Adrenal gland (tissue), 12 donors: ENCODE data around the gene MYO5A. TPM values are rescaled to one million over a fixed set of nuclear protein-coding genes. Genes with fewer than 3 reads are reported as not detected.
"Not testable (repeated sequence)": the region's sequence is repeated elsewhere in the genome, so short reads cannot be mapped to it uniquely, and the experiment has no call there.

Experiments
- DNase-seq, 7 donors: peaks; one replicate each; pipeline ENCODE4 v3.0.0-alpha.2; 2019 to 2020
- H3K27ac ChIP-seq, 5 donors: fragments of 200-600 bp; sonication (generic) in 4 of 5; 1 replicate in 3 of 5; 2 replicates in 2 of 5; pipeline versions ENCODE4 v1.5.1 to v1.8.0; 2016 to 2020; ENCODE audit warnings: mild to moderate bottlenecking in 1 of 5
- H3K27me3 ChIP-seq: fragments of 200-600 bp; 2 replicates; pipeline ENCODE4 v1.8.0; 2021
- H3K36me3 ChIP-seq, 2 donors: fragments of 200-600 bp; replicated peaks in 1 of 2; 1 replicate in 1 of 2; 2 replicates in 1 of 2; pipeline versions ENCODE4 v1.5.1 to v1.8.0; 2018 to 2022
- H3K4me1 ChIP-seq, 2 donors: fragments of 200-600 bp; replicated peaks in 1 of 2; 1 replicate in 1 of 2; 2 replicates in 1 of 2; pipeline versions ENCODE4 v1.5.1 to v1.8.0; 2018 to 2021
- H3K4me3 ChIP-seq, 4 donors: fragments of 200-600 bp; sonication (generic) in 3 of 4; one replicate each; pipeline ENCODE4 v1.5.1; 2016 to 2018
- H3K9me3 ChIP-seq, 3 donors: fragments of 200-600 bp; sonication (generic) in 1 of 3; replicated peaks in 1 of 3; 1 replicate in 2 of 3; 2 replicates in 1 of 3; pipeline versions ENCODE4 v1.5.1 to v1.8.0; 2016 to 2021
- POLR2A ChIP-seq, 2 donors: fragments of 450-650 bp; IDR thresholded peaks; one replicate each; pipeline ENCODE4 v1.6.1; 2017; ENCODE audit warnings: antibody characterized with exemption in 2 of 2, mild to moderate bottlenecking in 2 of 2, moderate library complexity in 1 of 2
- WGBS, 4 donors: extraction: QIAGEN DNeasy Blood & Tissue Kit in 2 of 4; methylation state at CpG; one replicate each; pipeline versions ENCODE4 v1.1.5 to v1.1.7; 2013 to 2017; 5-methylcytosine and 5-hydroxymethylcytosine counted together
- intact Hi-C, 2 donors: fragments of 100-400 bp; cut with DNase I; formaldehyde crosslinking; loops; one replicate each; pipeline versions ENCODE4 v1.14.1 to v1.15.0; 2022 to 2023
- polyA plus RNA-seq, 3 donors: library from polyadenylated mRNA; stranded (reverse); fragments of 200-250 nt in 2 of 3; fragments of 350-450 nt in 1 of 3; fragmentation: Illumina TruSeq in 1 of 3; extraction: RNeasy Lipid Tissue Mini Kit (QIAGEN cat#74804) in 1 of 3; gene quantifications; one replicate each; pipeline ENCODE4 v1.2.3, GENCODE V29; 2013 to 2014
- total RNA-seq, 9 donors: library from RNA; depleted of rRNA in 4 of 9; stranded (reverse); fragments of >200 nt in 4 of 9; fragments of 120-200 nt in 1 of 9; fragmentation: NEBNext Ultra II Directional in 1 of 9; extraction: Animal tissue kit (Norgen Biotek cat#: 25700) in 1 of 9; gene quantifications; one replicate each; pipeline versions ENCODE4 v1.1.0 to v1.2.4, GENCODE V29; 2013 to 2023
- TF ChIP-seq, protein P1 (sequence below), 6 experiments: fragments of 450-650 bp in 4 of 6; fragments of 200-600 bp in 2 of 6; sonication (generic) in 1 of 6; IDR thresholded peaks; 1 replicate in 5 of 6; 2 replicates in 1 of 6; pipeline versions ENCODE4 v1.5.1 to v1.8.0; 2016 to 2021; ENCODE audit warnings: antibody characterized with exemption in 6 of 6, mild to moderate bottlenecking in 2 of 6, moderate library complexity in 1 of 6
- donor health status: healthy with polysubstance abuse.
- donor health status: Bipolar disorder and iron deficiency.
- donor health status: DM: yes; HTN: yes; CAD: no.
- donor health status: DM: no; HTN: no; CAD: no.
- donor health status: DM: no; HTN: no; CAD: no.
- donor health status: DM: yes; HTN: yes; CAD: no.

The MYO5A gene
- total and polyA plus RNA-seq, 12 donors: 6.3 to 57.5 (median 39.6) TPM

DNA sequence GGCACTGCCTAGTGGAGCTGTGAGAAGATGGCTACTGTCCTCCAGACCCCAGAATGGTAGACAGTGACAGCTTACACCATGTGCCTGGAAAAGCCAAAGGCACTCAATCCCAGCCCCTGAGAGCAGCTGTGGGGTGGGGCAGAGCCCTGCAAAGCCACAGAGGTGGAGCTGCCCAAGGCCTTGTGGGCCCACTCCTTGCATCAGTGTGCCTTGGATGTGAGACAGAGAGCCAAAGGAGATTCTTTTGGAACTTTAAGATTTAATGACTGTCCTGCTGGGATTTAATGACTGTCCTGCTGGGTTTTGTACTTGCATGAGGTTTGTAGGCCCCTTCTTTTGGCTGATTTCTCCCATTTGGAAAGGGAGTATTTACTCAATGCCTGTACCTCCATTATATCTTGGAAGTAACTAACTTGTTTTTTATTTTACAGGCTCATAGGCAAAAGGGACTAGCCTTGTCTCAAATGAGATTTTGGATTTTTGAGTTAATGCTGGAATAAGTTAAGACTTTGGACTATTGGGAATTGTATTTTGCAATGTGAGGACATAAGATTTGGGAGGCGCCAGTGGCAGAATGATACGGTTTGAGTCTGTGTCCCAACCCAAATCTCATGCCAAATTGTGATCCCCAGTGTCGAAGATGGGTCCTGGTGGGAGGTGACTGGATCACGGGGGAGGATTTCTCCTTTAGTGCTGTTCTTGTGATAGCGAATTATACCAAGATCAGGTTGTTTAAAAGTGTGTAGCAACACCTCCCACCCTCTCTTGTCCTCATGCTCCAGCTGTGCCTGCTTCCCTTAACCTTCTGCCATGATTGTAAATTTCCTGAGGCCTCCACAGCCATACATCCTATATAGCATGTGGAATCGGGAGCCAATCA, 80.4 kb downstream of the MYO5A start:
- intact Hi-C loops: no loop called here
- no peak for DNase-seq
- WGBS, 4 donors: 83 to 93% (median 90%) methylated on average over 6 of the region's 6 CpGs

DNA sequence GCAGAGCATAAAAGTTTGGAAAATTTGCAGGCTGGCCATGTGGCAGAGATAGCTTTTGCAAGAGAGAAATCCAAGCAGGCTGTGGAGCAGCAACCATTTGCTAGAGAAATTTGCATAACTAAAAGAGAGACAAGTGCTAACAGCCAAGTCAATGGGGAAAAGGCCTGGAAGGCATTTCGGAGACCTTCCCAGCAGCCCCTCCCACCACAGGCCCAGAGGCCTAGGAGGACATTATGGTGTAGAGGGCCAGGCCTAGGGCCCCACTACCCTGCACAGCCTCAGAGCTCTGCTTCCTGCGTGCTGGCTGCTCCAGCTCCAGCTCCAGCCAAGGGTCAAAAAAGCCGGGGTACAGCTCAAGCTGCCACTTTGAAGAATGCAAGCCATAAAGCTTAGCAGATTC, 82.7 kb downstream of the MYO5A start:
- intact Hi-C loops: no loop called here
- no peak overlapping the region for H3K4me3 ChIP-seq
- peaks cover 8 to 27% of the 10 kb centered on the region in 2 donors for H3K4me1 ChIP-seq
- no peaks in the 10 kb centered on the region for H3K27me3 ChIP-seq
- 89 to 98% (median 93%) methylated on average over 2 to 3 of the region's 3 CpGs for WGBS, 4 donors
- H3K27ac ChIP-seq: peak overlapping the region in 1 of 5 donors; percentile 53
- no peaks in the 10 kb centered on the region for H3K9me3 ChIP-seq
- no peaks in the 10 kb centered on the region for H3K36me3 ChIP-seq
- TF ChIP-seq POLR2A (IDR thresholded peaks at IDR 0.05): no peak
- TF ChIP-seq, protein P1, sequence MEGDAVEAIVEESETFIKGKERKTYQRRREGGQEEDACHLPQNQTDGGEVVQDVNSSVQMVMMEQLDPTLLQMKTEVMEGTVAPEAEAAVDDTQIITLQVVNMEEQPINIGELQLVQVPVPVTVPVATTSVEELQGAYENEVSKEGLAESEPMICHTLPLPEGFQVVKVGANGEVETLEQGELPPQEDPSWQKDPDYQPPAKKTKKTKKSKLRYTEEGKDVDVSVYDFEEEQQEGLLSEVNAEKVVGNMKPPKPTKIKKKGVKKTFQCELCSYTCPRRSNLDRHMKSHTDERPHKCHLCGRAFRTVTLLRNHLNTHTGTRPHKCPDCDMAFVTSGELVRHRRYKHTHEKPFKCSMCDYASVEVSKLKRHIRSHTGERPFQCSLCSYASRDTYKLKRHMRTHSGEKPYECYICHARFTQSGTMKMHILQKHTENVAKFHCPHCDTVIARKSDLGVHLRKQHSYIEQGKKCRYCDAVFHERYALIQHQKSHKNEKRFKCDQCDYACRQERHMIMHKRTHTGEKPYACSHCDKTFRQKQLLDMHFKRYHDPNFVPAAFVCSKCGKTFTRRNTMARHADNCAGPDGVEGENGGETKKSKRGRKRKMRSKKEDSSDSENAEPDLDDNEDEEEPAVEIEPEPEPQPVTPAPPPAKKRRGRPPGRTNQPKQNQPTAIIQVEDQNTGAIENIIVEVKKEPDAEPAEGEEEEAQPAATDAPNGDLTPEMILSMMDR (IDR thresholded peaks at IDR 0.05): no peak
- no peak for DNase-seq

More for the DNA sequence above, 80.4 kb downstream of the MYO5A start:
- Histone ChIP-seq H3K4me3 (no peak overlapping the region), H3K36me3 (no peaks in the 10 kb centered on the region), H3K27ac (no peak overlapping the region), H3K4me1 (peaks cover 8 to 33% of the 10 kb centered on the region in 2 donors), H3K9me3 (no peaks in the 10 kb centered on the region), H3K27me3 (no peaks in the 10 kb centered on the region)
- TF ChIP-seq, protein P1 (IDR thresholded peaks at IDR 0.05): no peak
- no peak for TF ChIP-seq POLR2A (IDR thresholded peaks at IDR 0.05)

DNA sequence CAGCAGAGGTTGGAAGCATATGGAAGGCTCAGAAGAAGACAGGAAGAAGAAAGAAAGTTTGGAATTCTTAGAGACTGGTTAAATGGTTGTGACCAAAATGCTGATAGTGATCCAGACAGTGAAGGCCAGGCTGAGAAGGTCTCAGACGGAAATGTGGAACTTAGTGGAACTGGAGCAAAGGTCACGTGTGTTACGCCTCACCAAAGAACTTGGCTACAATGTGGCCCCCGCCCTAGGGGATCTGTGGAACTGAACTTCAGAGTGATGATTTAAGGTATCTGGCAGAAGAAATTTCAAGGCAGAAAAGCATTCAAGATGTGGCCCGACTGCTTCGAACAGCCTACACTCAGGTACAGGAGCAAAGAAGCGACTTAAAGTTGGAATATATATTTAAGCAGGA, 83.1 kb downstream of the MYO5A start:
- 56 to 63% (median 62%) methylated on average over 7 of the region's 7 CpGs for WGBS, 4 donors
- H3K27ac ChIP-seq: peak overlapping the region in 2 of 5 donors; percentile 31 to 53
- peaks cover 8 to 30% of the 10 kb centered on the region in 2 donors for H3K4me1 ChIP-seq
- TF ChIP-seq, protein P1 (IDR thresholded peaks at IDR 0.05): no peak
- no peak for TF ChIP-seq POLR2A (IDR thresholded peaks at IDR 0.05)
- H3K4me3 ChIP-seq: no peak overlapping the region
- H3K9me3 ChIP-seq: no peaks in the 10 kb centered on the region
- no peaks in the 10 kb centered on the region for H3K27me3 ChIP-seq
- H3K36me3 ChIP-seq: no peaks in the 10 kb centered on the region
- intact Hi-C loops: no loop called here
- DNase-seq: peak in 6 of 7 donors; percentile 34 to 66 (median 50)

DNA sequence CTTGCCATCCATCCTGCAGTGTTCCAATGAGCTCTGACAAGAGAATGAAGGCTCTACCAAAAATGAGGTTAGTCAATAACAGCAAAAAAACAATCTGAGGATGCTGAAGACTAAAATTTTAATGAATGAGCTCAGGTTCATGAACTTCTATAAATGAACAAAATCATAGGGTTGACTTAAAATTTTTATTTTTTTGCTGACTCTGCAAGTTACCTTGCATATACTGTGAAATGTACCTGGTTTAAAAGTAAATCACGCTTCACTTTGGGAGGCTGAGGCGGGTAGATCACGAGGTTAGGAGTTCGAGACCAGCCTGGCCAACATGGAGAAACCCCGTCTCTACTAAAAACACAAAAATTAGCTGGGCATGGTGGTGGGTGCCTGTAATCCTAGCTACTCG, 85.5 kb downstream of the MYO5A start:
- H3K4me1 ChIP-seq: peaks cover 8 to 39% of the 10 kb centered on the region in 2 donors
- intact Hi-C loops, H3K27ac ChIP-seq: not testable (repeated sequence)

More for the DNA sequence above, 85.5 kb downstream of the MYO5A start:
- not testable (repeated sequence) for H3K9me3 ChIP-seq, H3K4me3 ChIP-seq, DNase-seq, H3K27me3 ChIP-seq, H3K36me3 ChIP-seq
- 96 to 99% (median 96%) methylated on average over 6 of the region's 6 CpGs for WGBS, 4 donors
